ENCODE results near the gene FAM3B. TPM values are rescaled to one million over a fixed set of nuclear protein-coding genes. Genes with fewer than 3 reads are reported as not detected.
A peak's percentile ranks its signal among the peaks of the same experiment; 100 is the strongest.

The FAM3B gene
- total and polyA plus RNA-seq, 4 experiments from 2014 or later: not detected

- H3K27me3 ChIP-seq (ENCODE audit: insufficient read depth, low read length): no peaks in the 10 kb centered on the region
- peaks cover 40% of the 10 kb centered on the region for H3K4me1 ChIP-seq (ENCODE audit: insufficient read depth, low read length)
- peak within 1 kb of the TSS; percentile 93 for H3K27ac ChIP-seq (ENCODE audit: low read depth, low read length)
- H3K9me3 Mint-ChIP-seq: peaks cover 0 to 4% (median 0%) of the 10 kb centered on the region in 8 donors
- H3K4me1 Mint-ChIP-seq: peaks cover 37 to 61% (median 55%) of the 10 kb centered on the region in 4 donors
- H3K4me3 ChIP-seq (ENCODE audit: low read length in 2 of 2): peak within 1 kb of the TSS; percentile 27 to 91
- H3K9me3 ChIP-seq (ENCODE audit: control insufficient read depth in 1 of 2, low read length in 2 of 2): no peaks in the 10 kb centered on the region
- H3K36me3 Mint-ChIP-seq: peaks cover 29 to 36% of the 10 kb centered on the region in 2 donors
- ChIA-PET CTCF (ENCODE audit: partially characterized antibody) (interaction anchor here (1.1 to 2.6 kb wide), 5 partner anchors 7 to 79 kb away, joined by 3 to 8 read pairs (median 6); no protein-coding TSS in a partner anchor), POLR2A (ENCODE audit: partially characterized antibody) (interaction anchor here (0.9 to 5.8 kb wide), 9 partner anchors 9 to 648 kb away, joined by 3 to 67 read pairs (median 4); partner anchors contain the start of genes MX1 and ZBTB21)
- H3K27ac Mint-ChIP-seq: peak within 1 kb of the TSS; percentile 99 to 100 (median 100)
- intact Hi-C loops (cut with micrococcal nuclease): loop anchor here (1.0 to 5.0 kb wide), 4 partner anchors 8 to 700 kb away; partner anchors contain the start of gene MX1
- DNase-seq: peak; percentile 91 to 94 (median 94)
- H3K4me3 Mint-ChIP-seq: peak within 1 kb of the TSS; percentile 89 to 97 (median 94)
- no peaks in the 10 kb centered on the region for H3K27me3 Mint-ChIP-seq
- peaks cover 13% of the 10 kb centered on the region for H3K36me3 ChIP-seq (ENCODE audit: insufficient read depth, low read length)
Observed at GRCh38 chr21:41361786-41362604, 45.4 kb downstream of the FAM3B start, which contains the start of gene MX2. Gene MX2, plus strand, starts transcription at chr21:41362027. Its CDS starts 14,880 bp downstream, at chr21:41376907.

- Histone ChIP-seq H3K4me1 (ENCODE audit: insufficient read depth, low read length) (peaks cover 43% of the 10 kb centered on the region), H3K9me3 (ENCODE audit: control insufficient read depth in 1 of 2, low read length in 2 of 2) (no peaks in the 10 kb centered on the region), H3K36me3 (ENCODE audit: insufficient read depth, low read length) (peaks cover 13% of the 10 kb centered on the region), H3K27ac (ENCODE audit: low read depth, low read length) (peak overlapping the region; percentile 93), H3K4me3 (ENCODE audit: low read length in 2 of 2) (peak overlapping the region; percentile 27 to 91), H3K27me3 (ENCODE audit: insufficient read depth, low read length) (no peaks in the 10 kb centered on the region)
- DNase-seq: peak in 1 of 5 donors; percentile 15
- no peaks in the 10 kb centered on the region for H3K27me3 Mint-ChIP-seq
- CTCF ChIA-PET (ENCODE audit: partially characterized antibody): interaction anchor here (1.0 to 2.6 kb wide), 4 partner anchors 10 to 102 kb away, joined by 3 to 6 read pairs (median 4); no protein-coding TSS in a partner anchor
- POLR2A ChIA-PET (ENCODE audit: partially characterized antibody): interaction anchor here (0.7 to 5.8 kb wide), 6 partner anchors 8 to 647 kb away, joined by 3 to 67 read pairs (median 11); partner anchors contain the start of genes MX1 and ZBTB21
- H3K4me3 Mint-ChIP-seq: peak overlapping the region; percentile 89 to 97 (median 94)
- intact Hi-C loops (cut with micrococcal nuclease): loop anchor here (1.0 to 5.0 kb wide), 4 partner anchors 8 to 700 kb away; partner anchors contain the start of gene MX1
- peak overlapping the region; percentile 99 to 100 (median 100) for H3K27ac Mint-ChIP-seq
- H3K36me3 Mint-ChIP-seq: peaks cover 32 to 42% of the 10 kb centered on the region in 2 donors
- peaks cover 39 to 67% (median 60%) of the 10 kb centered on the region in 4 donors for H3K4me1 Mint-ChIP-seq
- peaks cover 0 to 4% (median 0%) of the 10 kb centered on the region in 8 donors for H3K9me3 Mint-ChIP-seq
Observed at GRCh38 chr21:41362605-41363369, 46.2 kb downstream of the FAM3B start.

- peaks cover 36 to 50% of the 10 kb centered on the region in 2 donors for H3K36me3 Mint-ChIP-seq
- ChIA-PET POLR2A (ENCODE audit: partially characterized antibody) (interaction anchor here (2.5 to 5.8 kb wide), 4 partner anchors 7 to 80 kb away, joined by 7 to 67 read pairs (median 36); partner anchors contain the start of gene MX1), CTCF (ENCODE audit: partially characterized antibody) (interaction anchor here (1.0 to 2.6 kb wide), 4 partner anchors 9 to 101 kb away, joined by 3 to 6 read pairs (median 4); no protein-coding TSS in a partner anchor)
Observed at GRCh38 chr21:41363370-41364270, 47.0 kb downstream of the FAM3B start.

GRCh38 chr21:41364308-41364707 lies 47.7 kb downstream of the FAM3B start:
- H3K9me3 Mint-ChIP-seq: peaks cover 0 to 4% (median 0%) of the 10 kb centered on the region in 8 donors
- peak overlapping the region; percentile 73 to 100 (median 100) for H3K27ac Mint-ChIP-seq
- no peak overlapping the region for H3K4me3 ChIP-seq (ENCODE audit: low read length in 2 of 2)
- H3K27ac ChIP-seq (ENCODE audit: low read depth, low read length): peak overlapping the region; percentile 93
- H3K9me3 ChIP-seq (ENCODE audit: control insufficient read depth in 1 of 2, low read length in 2 of 2): no peaks in the 10 kb centered on the region
- H3K4me1 ChIP-seq (ENCODE audit: insufficient read depth, low read length): peaks cover 52% of the 10 kb centered on the region
- peak overlapping the region in 7 of 8 donors; percentile 39 to 96 (median 91) for H3K4me3 Mint-ChIP-seq
- CTCF ChIA-PET (ENCODE audit: partially characterized antibody): no interaction called here
- H3K4me1 Mint-ChIP-seq: peaks cover 43 to 82% (median 72%) of the 10 kb centered on the region in 4 donors
- H3K27me3 Mint-ChIP-seq: no peaks in the 10 kb centered on the region
- intact Hi-C loops (cut with micrococcal nuclease): loop anchor here (5.0 kb wide), 1 partner anchor 698 kb away; no protein-coding TSS in a partner anchor
- H3K36me3 ChIP-seq (ENCODE audit: insufficient read depth, low read length): peaks cover 13% of the 10 kb centered on the region
- no peaks in the 10 kb centered on the region for H3K27me3 ChIP-seq (ENCODE audit: insufficient read depth, low read length)
- POLR2A ChIA-PET (ENCODE audit: partially characterized antibody): no interaction called here
- DNase-seq: no peak
- H3K36me3 Mint-ChIP-seq: peaks cover 36 to 52% of the 10 kb centered on the region in 2 donors

More at GRCh38 chr21:41363370-41364270, 47.0 kb downstream of the FAM3B start:
- Histone ChIP-seq H3K4me1 (ENCODE audit: insufficient read depth, low read length) (peaks cover 45% of the 10 kb centered on the region), H3K9me3 (ENCODE audit: control insufficient read depth in 1 of 2, low read length in 2 of 2) (no peaks in the 10 kb centered on the region), H3K36me3 (ENCODE audit: insufficient read depth, low read length) (peaks cover 13% of the 10 kb centered on the region), H3K27ac (ENCODE audit: low read depth, low read length) (peak overlapping the region; percentile 93), H3K4me3 (ENCODE audit: low read length in 2 of 2) (peak overlapping the region; percentile 27 to 91), H3K27me3 (ENCODE audit: insufficient read depth, low read length) (no peaks in the 10 kb centered on the region)
- peak overlapping the region; percentile 89 to 97 (median 94) for H3K4me3 Mint-ChIP-seq
- peaks cover 41 to 76% (median 67%) of the 10 kb centered on the region in 4 donors for H3K4me1 Mint-ChIP-seq
- intact Hi-C loops (cut with micrococcal nuclease): loop anchor here (5.0 kb wide), 1 partner anchor 699 kb away; no protein-coding TSS in a partner anchor
- no peak for DNase-seq
- peak overlapping the region; percentile 99 to 100 (median 100) for H3K27ac Mint-ChIP-seq
- H3K9me3 Mint-ChIP-seq: peaks cover 0 to 4% (median 0%) of the 10 kb centered on the region in 8 donors
- no peaks in the 10 kb centered on the region for H3K27me3 Mint-ChIP-seq

- peak overlapping the region in 5 of 8 donors; percentile 10 to 64 (median 55) for H3K4me3 Mint-ChIP-seq
- ChIA-PET CTCF (ENCODE audit: partially characterized antibody) (no interaction called here), POLR2A (ENCODE audit: partially characterized antibody) (no interaction called here)
- H3K27me3 Mint-ChIP-seq: no peaks in the 10 kb centered on the region
- H3K27ac ChIP-seq (ENCODE audit: low read depth, low read length): no peak overlapping the region
- no peaks in the 10 kb centered on the region for H3K9me3 ChIP-seq (ENCODE audit: control insufficient read depth in 1 of 2, low read length in 2 of 2)
- DNase-seq: no peak
- intact Hi-C loops (cut with micrococcal nuclease): no loop called here
- peaks cover 61% of the 10 kb centered on the region for H3K4me1 ChIP-seq (ENCODE audit: insufficient read depth, low read length)
- no peak overlapping the region for H3K4me3 ChIP-seq (ENCODE audit: low read length in 2 of 2)
- peak overlapping the region; percentile 8 to 100 (median 79) for H3K27ac Mint-ChIP-seq
- peaks cover 36 to 52% of the 10 kb centered on the region in 2 donors for H3K36me3 Mint-ChIP-seq
- H3K36me3 ChIP-seq (ENCODE audit: insufficient read depth, low read length): peaks cover 13% of the 10 kb centered on the region
- peaks cover 0 to 4% (median 0%) of the 10 kb centered on the region in 8 donors for H3K9me3 Mint-ChIP-seq
- peaks cover 52 to 94% (median 83%) of the 10 kb centered on the region in 4 donors for H3K4me1 Mint-ChIP-seq
- H3K27me3 ChIP-seq (ENCODE audit: insufficient read depth, low read length): no peaks in the 10 kb centered on the region
Observed at GRCh38 chr21:41365377-41366107, 48.9 kb downstream of the FAM3B start.

All from CD4-positive, alpha-beta memory T cell (primary cell).